K562 (cell line): ENCODE results near the gene LMAN1L.

ENCODE experiments used
- ELF1 ChIP-seq: fragments of 200-800 bp; sonication (Bioruptor generic); IDR thresholded peaks from 2 replicates; pipeline ENCODE4 v1.6.1; 2016; ENCODE audit warnings: missing genetic modification characterization, missing compliant biosample characterization
- FIP1L1 ChIP-seq: fragments of 200-400 bp; formaldehyde crosslinking; IDR thresholded peaks from 2 replicates; pipeline ENCODE4 v1.6.1; 2018; ENCODE audit warnings: mild to moderate bottlenecking, low read depth, low read length; ENCODE audit not compliant: poor library complexity, severe bottlenecking
- FOXK2 ChIP-seq, 2 experiments: fragments of 450-650 bp; IDR thresholded peaks in 1 of 2; conservative IDR thresholded peaks in 1 of 2; 2 replicates each; pipeline ENCODE4 v1.6.1; 2016; ENCODE audit warnings: low read depth in 2 of 2, mild to moderate bottlenecking in 1 of 2
- HDAC2 ChIP-seq: fragments of 450-650 bp; IDR thresholded peaks from 2 replicates; pipeline ENCODE4 v1.6.1; 2016; ENCODE audit warnings: mild to moderate bottlenecking
- HDGF ChIP-seq: fragments of 450-650 bp; IDR thresholded peaks from 2 replicates; pipeline ENCODE4 v1.6.1; 2016
- MAZ ChIP-seq, 2 experiments: fragments of 450-650 bp in 1 of 2; sonication (generic) in 1 of 2; formaldehyde crosslinking; IDR thresholded peaks in 1 of 2; conservative IDR thresholded peaks in 1 of 2; 2 replicates each; pipeline versions ENCODE4 v1.4.0 to v1.5.0; 2020; ENCODE audit warnings: mild to moderate bottlenecking in 1 of 2, missing genetic modification reagents in 1 of 2
- MED1 ChIP-seq: sonication (generic); formaldehyde crosslinking; IDR thresholded peaks from 2 replicates; pipeline ENCODE4 v1.8.1; 2023; ENCODE audit warnings: missing genetic modification reagents, borderline replicate concordance
- NR1H2 ChIP-seq: sonication (generic); formaldehyde crosslinking; IDR thresholded peaks from 2 replicates; pipeline ENCODE4 v1.4.0; 2020; ENCODE audit warnings: mild to moderate bottlenecking, missing genetic modification reagents
- SAP30 ChIP-seq: fragments of 200-600 bp; sonication (generic); IDR thresholded peaks from 2 replicates; pipeline ENCODE4 v1.6.1; 2012; ENCODE audit warnings: borderline replicate concordance, low read depth, mild to moderate bottlenecking, moderate library complexity, low read length, control low read depth, inconsistent platforms; ENCODE audit not compliant: insufficient read depth, poor library complexity, severe bottlenecking
- TEAD4 ChIP-seq, 2 experiments: sonication (generic) in 1 of 2; formaldehyde crosslinking in 1 of 2; IDR thresholded peaks; 2 replicates each; pipeline versions ENCODE4 v1.6.1 to v1.8.0; 2012 to 2022; ENCODE audit warnings: borderline replicate concordance in 1 of 2, inconsistent platforms in 1 of 2, low read length in 1 of 2, mild to moderate bottlenecking in 1 of 2, missing genetic modification reagents in 1 of 2
- TF ChIP-seq, protein P1 (sequence below): sonication (generic); formaldehyde crosslinking; IDR thresholded peaks from 2 replicates; pipeline ENCODE4 v1.8.0; 2022; ENCODE audit warnings: mild to moderate bottlenecking, missing genetic modification reagents

DNA sequence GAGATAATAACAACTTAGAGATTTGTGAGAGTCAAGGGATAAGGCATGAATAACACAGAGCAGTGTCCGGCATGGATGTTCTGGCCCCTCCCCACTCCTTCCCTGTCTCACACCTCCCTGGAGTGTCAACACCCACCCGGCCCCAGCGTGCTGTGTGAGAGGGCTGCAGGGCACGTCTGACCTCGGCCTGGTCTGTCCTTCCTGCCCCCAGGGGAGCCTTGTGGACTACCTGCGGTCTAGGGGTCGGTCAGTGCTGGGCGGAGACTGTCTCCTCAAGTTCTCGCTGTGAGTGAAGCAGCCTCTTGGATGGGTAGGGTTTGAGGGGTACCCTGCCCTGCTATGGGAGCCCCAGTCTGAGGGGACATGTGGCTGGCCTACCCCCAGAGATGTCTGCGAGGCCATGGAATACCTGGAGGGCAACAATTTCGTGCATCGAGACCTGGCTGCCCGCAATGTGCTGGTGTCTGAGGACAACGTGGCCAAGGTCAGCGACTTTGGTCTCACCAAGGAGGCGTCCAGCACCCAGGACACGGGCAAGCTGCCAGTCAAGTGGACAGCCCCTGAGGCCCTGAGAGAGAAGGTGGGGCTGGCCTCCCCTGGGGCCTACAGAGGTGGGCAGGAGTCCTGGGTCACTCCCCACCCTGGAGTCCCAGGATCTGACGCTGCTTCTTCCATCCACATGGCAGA is 11.2 kb upstream of the LMAN1L start:
- TF ChIP-seq TEAD4 (IDR thresholded peaks at IDR 0.05; ENCODE audit: low read length) (no peak), TEAD4 (CRISPR knock-in tag; IDR thresholded peaks at IDR 0.05; ENCODE audit: borderline replicate concordance) (no peak), FIP1L1 (no peak), SAP30 (no peak), FOXK2 (conservative IDR thresholded peaks at IDR 0.05 in 1 of 2, IDR thresholded peaks at IDR 0.05 in 1 of 2; ENCODE audit: low read depth in 2 of 2) (no peak), HDGF (no peak), ELF1 (no peak), MED1 (CRISPR knock-in tag) (no peak), MAZ (CRISPR knock-in tag; conservative IDR thresholded peaks at IDR 0.05 in 1 of 2, IDR thresholded peaks at IDR 0.05 in 1 of 2) (no peak), NR1H2 (CRISPR knock-in tag) (no peak), HDAC2 (no peak)
- TF ChIP-seq, protein P1, sequence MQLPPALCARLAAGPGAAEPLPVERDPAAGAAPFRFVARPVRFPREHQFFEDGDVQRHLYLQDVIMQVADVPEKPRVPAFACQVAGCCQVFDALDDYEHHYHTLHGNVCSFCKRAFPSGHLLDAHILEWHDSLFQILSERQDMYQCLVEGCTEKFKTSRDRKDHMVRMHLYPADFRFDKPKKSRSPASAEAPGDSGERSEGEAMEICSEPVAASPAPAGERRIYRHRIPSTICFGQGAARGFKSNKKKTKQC, result no peak
